MCF 10A (cell line): ENCODE results near the gene ATP1A2. TPM values are rescaled to one million over a fixed set of nuclear protein-coding genes. Genes with fewer than 3 reads are reported as not detected.

Source experiments
- BruUV-seq: library from RNA; stranded (reverse); fragments of 400-500 nt; replicated peaks from 2 replicates; lab custom pipeline; 2021; lab: Mats Ljungman, UMichigan
- CTCF ChIA-PET: fragments of 300-600 bp; sonication (Branson Sonifier 250); formaldehyde crosslinking; extraction: SDS; loops from one replicate; lab custom pipeline; 2021; ENCODE audit warnings: antibody characterized with exemption, inconsistent platforms; lab: Yijun Ruan, JAX
- POLR2A ChIA-PET: fragments of 300-600, 350-650 bp; sonication (Branson Sonifier 250); formaldehyde crosslinking; extraction: SDS; loops from one replicate; lab custom pipeline; 2020; ENCODE audit warnings: antibody characterized with exemption, inconsistent platforms; lab: Yijun Ruan, JAX
- DNase-seq: peaks from one replicate; pipeline ENCODE4 v3.0.0-alpha.2; 2018; ENCODE audit not compliant: unreplicated experiment
- H3K27ac Mint-ChIP-seq: one replicate; pipeline ENCODE4 v1.8.0; 2022; ENCODE audit warnings: mild to moderate bottlenecking, low read depth, mixed read lengths; ENCODE audit not compliant: unreplicated experiment
- H3K27me3 Mint-ChIP-seq: one replicate; pipeline ENCODE4 v1.8.0; 2022; ENCODE audit warnings: mixed read lengths; ENCODE audit not compliant: insufficient read depth, unreplicated experiment
- H3K36me3 Mint-ChIP-seq: one replicate; pipeline ENCODE4 v1.8.0; 2022; ENCODE audit warnings: mild to moderate bottlenecking, moderate library complexity, mixed read lengths; ENCODE audit not compliant: insufficient read depth, unreplicated experiment
- H3K4me1 Mint-ChIP-seq: one replicate; pipeline ENCODE4 v1.8.0; 2022; ENCODE audit warnings: mixed read lengths; ENCODE audit not compliant: insufficient read depth, unreplicated experiment
- H3K4me3 Mint-ChIP-seq: one replicate; pipeline ENCODE4 v1.8.0; 2022; ENCODE audit warnings: mild to moderate bottlenecking, moderate library complexity, mixed read lengths; ENCODE audit not compliant: unreplicated experiment
- H3K9me3 Mint-ChIP-seq: one replicate; pipeline ENCODE4 v1.8.0; 2022; ENCODE audit warnings: mixed read lengths; ENCODE audit not compliant: unreplicated experiment
- CTCF ChIP-seq: fragments of 200-600 bp; IDR thresholded peaks from one replicate; pipeline ENCODE4 v1.8.0; 2022; ENCODE audit warnings: antibody characterized with exemption, mild to moderate bottlenecking; ENCODE audit not compliant: unreplicated experiment
- intact Hi-C: fragments of 100-400 bp; cut with micrococcal nuclease; formaldehyde crosslinking; loops from 2 replicates; pipeline ENCODE4 v1.14.1; 2022
- total RNA-seq: library from RNA; stranded (reverse); gene quantifications from 2 replicates; pipeline ENCODE4 v1.2.3, GENCODE V29; 2022

The ATP1A2 gene
- total RNA-seq, 1 experiment from 2014 or later: not detected

GRCh38 chr1:160136121-160136925, 20.8 kb downstream of the ATP1A2 start:
- CTCF ChIA-PET: interaction anchor here (1.1 to 1.2 kb wide), 2 partner anchors 9 to 240 kb away, joined by 3 read pairs; no protein-coding TSS in a partner anchor
- H3K27ac Mint-ChIP-seq: no peak overlapping the region
- no peak for DNase-seq
- H3K36me3 Mint-ChIP-seq: no peaks in the 10 kb centered on the region
- peaks cover 11% of the 10 kb centered on the region for H3K4me1 Mint-ChIP-seq
- POLR2A ChIA-PET: no interaction called here
- no peak overlapping the region for H3K4me3 Mint-ChIP-seq
- H3K27me3 Mint-ChIP-seq: peaks cover 31% of the 10 kb centered on the region
- TF ChIP-seq CTCF: no peak
- no peaks in the 10 kb centered on the region for H3K9me3 Mint-ChIP-seq
- intact Hi-C loops: no loop called here
- no TSS peak for BruUV-seq

- no peak for DNase-seq
- no peak overlapping the region for H3K27ac Mint-ChIP-seq
- H3K4me1 Mint-ChIP-seq: peaks cover 9% of the 10 kb centered on the region
- no peaks in the 10 kb centered on the region for H3K36me3 Mint-ChIP-seq
- BruUV-seq: no TSS peak
- ChIA-PET CTCF (interaction anchor here (1.1 to 1.2 kb wide), 2 partner anchors 9 to 240 kb away, joined by 3 read pairs; no protein-coding TSS in a partner anchor), POLR2A (no interaction called here)
- H3K9me3 Mint-ChIP-seq: no peaks in the 10 kb centered on the region
- no peak overlapping the region for H3K4me3 Mint-ChIP-seq
- peaks cover 35% of the 10 kb centered on the region for H3K27me3 Mint-ChIP-seq
- intact Hi-C loops: no loop called here
- no peak for TF ChIP-seq CTCF
Observed at GRCh38 chr1:160136926-160137200, 21.3 kb downstream of the ATP1A2 start.

GRCh38 chr1:160137216-160137862, 21.8 kb downstream of the ATP1A2 start:
- ChIA-PET CTCF (no interaction called here), POLR2A (interaction anchor here (0.6 kb wide), 1 partner anchor 185 kb away, joined by 3 read pairs; no protein-coding TSS in a partner anchor)

More at GRCh38 chr1:160137216-160137862, 21.8 kb downstream of the ATP1A2 start:
- Mint-ChIP-seq H3K4me3 (no peak overlapping the region), H3K36me3 (no peaks in the 10 kb centered on the region), H3K4me1 (peaks cover 4% of the 10 kb centered on the region), H3K27me3 (peaks cover 35% of the 10 kb centered on the region), H3K27ac (no peak overlapping the region), H3K9me3 (no peaks in the 10 kb centered on the region)
- no peak for TF ChIP-seq CTCF
- no peak for DNase-seq
- intact Hi-C loops: no loop called here
- BruUV-seq: no TSS peak
